Fibroblast of lung (primary cell): ENCODE data around the gene COL18A1. TPM values are rescaled to one million over a fixed set of nuclear protein-coding genes. Genes with fewer than 3 reads are reported as not detected.

ENCODE experiments used
- DNase-seq, 2 donors: peaks; one replicate each; pipeline versions ENCODE4 v3.0.0 to v3.0.0-alpha.2; 2010; ENCODE audit warnings: low read depth in 2 of 2
- H2AFZ ChIP-seq: 2 replicates; pipeline ENCODE4 v1.5.1; 2012; ENCODE audit warnings: low read length, control low read depth, inconsistent platforms
- H3K27ac ChIP-seq: 2 replicates; pipeline ENCODE4 v1.5.1; 2011; ENCODE audit warnings: low read length, control low read depth; ENCODE audit not compliant: insufficient read depth
- H3K27me3 ChIP-seq: 2 replicates; pipeline ENCODE4 v1.5.1; 2011; ENCODE audit warnings: mild to moderate bottlenecking, low read length; ENCODE audit not compliant: control insufficient read depth, insufficient read depth
- H3K36me3 ChIP-seq: 2 replicates; pipeline ENCODE4 v1.5.1; 2011; ENCODE audit warnings: low read length; ENCODE audit not compliant: control insufficient read depth, insufficient read depth
- H3K4me1 ChIP-seq: 2 replicates; pipeline ENCODE4 v1.5.1; 2011; ENCODE audit warnings: low read length; ENCODE audit not compliant: control insufficient read depth, insufficient read depth; ENCODE audit errors: extremely low read depth
- H3K4me2 ChIP-seq: 2 replicates; pipeline ENCODE4 v1.5.1; 2011; ENCODE audit warnings: low read length, control low read depth; ENCODE audit not compliant: insufficient read depth; ENCODE audit errors: extremely low read depth
- H3K4me3 ChIP-seq, 4 experiments: fragments of 200-600 bp in 1 of 4; sonication (generic) in 1 of 4; replicated peaks in 1 of 4; 2 replicates each; pipeline ENCODE4 v1.5.1; 2011 to 2016; ENCODE audit warnings: low read length in 4 of 4, low read depth in 3 of 4, mild to moderate bottlenecking in 3 of 4, control low read depth in 2 of 4, inconsistent platforms in 1 of 4, mixed read lengths in 1 of 4; ENCODE audit not compliant: insufficient read depth in 1 of 4; ENCODE audit errors: control extremely low read depth in 1 of 4
- H3K79me2 ChIP-seq: 2 replicates; pipeline ENCODE4 v1.5.1; 2012; ENCODE audit warnings: mild to moderate bottlenecking, low read length, inconsistent platforms; ENCODE audit not compliant: control insufficient read depth, insufficient read depth
- H3K9ac ChIP-seq: 2 replicates; pipeline ENCODE4 v1.5.1; 2011; ENCODE audit warnings: mild to moderate bottlenecking, low read length, control low read depth; ENCODE audit not compliant: insufficient read depth
- H3K9me3 ChIP-seq: 2 replicates; pipeline ENCODE4 v1.5.1; 2012; ENCODE audit warnings: low read depth, low read length; ENCODE audit not compliant: control insufficient read depth, insufficient read depth
- H4K20me1 ChIP-seq: 2 replicates; pipeline ENCODE4 v1.5.1; 2011; ENCODE audit warnings: low read length; ENCODE audit not compliant: control insufficient read depth, insufficient read depth; ENCODE audit errors: extremely low read depth
- CTCF ChIP-seq, 2 donors: IDR thresholded peaks in 1 of 2; conservative IDR thresholded peaks in 1 of 2; 1 replicate in 1 of 2; 2 replicates in 1 of 2; pipeline ENCODE4 v1.5.1; 2011 to 2012; ENCODE audit warnings: low read length in 2 of 2, control low read depth in 1 of 2, inconsistent platforms in 1 of 2, low read depth in 1 of 2, mild to moderate bottlenecking in 1 of 2
- EZH2 ChIP-seq: IDR thresholded peaks from 2 replicates; pipeline ENCODE4 v1.5.1; 2012; ENCODE audit warnings: low read length, control low read depth, mild to moderate bottlenecking; ENCODE audit errors: missing control alignments
- polyA plus RNA-seq, 2 donors: library from polyadenylated mRNA; depleted of rRNA in 1 of 2; stranded (reverse) in 1 of 2; unstranded in 1 of 2; fragments of >200 nt; gene quantifications; 2 replicates each; pipeline ENCODE4 v1.2.1, GENCODE V29; 2011 to 2012; ENCODE audit warnings: missing spikeins in 1 of 2
- total RNA-seq: library from RNA; depleted of rRNA; stranded (reverse); fragments of >200 nt; gene quantifications from 2 replicates; pipeline ENCODE4 v1.2.1, GENCODE V29; 2014

COL18A1 gene
- total and polyA plus RNA-seq, 2 donors (not counting 1 experiment from before 2014, with no cell fraction given) = 24.3 to 38.8 TPM

- no peaks in the 10 kb centered on the region for H3K79me2 ChIP-seq
These were observed 56.9 kb downstream of the COL18A1 start for GRCh38 chr21:45461806-45462341.

GRCh38 chr21:45463871-45464270 is 58.9 kb downstream of the COL18A1 start:
- H3K4me3 ChIP-seq = no peak overlapping the region
- no peaks in the 10 kb centered on the region for H4K20me1 ChIP-seq
- H2AFZ ChIP-seq = no peak overlapping the region
- peaks cover 3% of the 10 kb centered on the region for H3K4me1 ChIP-seq
- no peaks in the 10 kb centered on the region for H3K27me3 ChIP-seq
- no peak overlapping the region for H3K4me2 ChIP-seq
- H3K27ac ChIP-seq = no peak overlapping the region
- H3K9ac ChIP-seq = no peak overlapping the region
- H3K9me3 ChIP-seq = no peaks in the 10 kb centered on the region
- peaks cover 4% of the 10 kb centered on the region for H3K36me3 ChIP-seq
- DNase-seq = no peak
- no peaks in the 10 kb centered on the region for H3K79me2 ChIP-seq
- TF ChIP-seq CTCF (conservative IDR thresholded peaks at IDR 0.05 in 1 of 2, IDR thresholded peaks at IDR 0.05 in 1 of 2; ENCODE audit: low read depth in 1 of 2, low read length in 2 of 2) (no peak), EZH2 (no peak)

More at GRCh38 chr21:45461806-45462341, 56.9 kb downstream of the COL18A1 start:
- no peaks in the 10 kb centered on the region for H3K27me3 ChIP-seq
- no peak overlapping the region for H2AFZ ChIP-seq
- no peak for TF ChIP-seq EZH2
- no peak for TF ChIP-seq CTCF (conservative IDR thresholded peaks at IDR 0.05 in 1 of 2, IDR thresholded peaks at IDR 0.05 in 1 of 2; ENCODE audit: low read depth in 1 of 2, low read length in 2 of 2)
- H3K4me3 ChIP-seq = no peak overlapping the region
- H3K27ac ChIP-seq = no peak overlapping the region
- H3K9ac ChIP-seq = no peak overlapping the region
- no peaks in the 10 kb centered on the region for H4K20me1 ChIP-seq
- DNase-seq = no peak
- no peak overlapping the region for H3K4me2 ChIP-seq
- peaks cover 3% of the 10 kb centered on the region for H3K4me1 ChIP-seq
- H3K36me3 ChIP-seq = no peaks in the 10 kb centered on the region
- H3K9me3 ChIP-seq = no peaks in the 10 kb centered on the region

GRCh38 chr21:45464309-45464708 is 59.3 kb downstream of the COL18A1 start:
- Histone ChIP-seq H3K4me2 (no peak overlapping the region), H3K36me3 (peaks cover 4% of the 10 kb centered on the region), H4K20me1 (no peaks in the 10 kb centered on the region), H3K79me2 (no peaks in the 10 kb centered on the region), H3K27ac (no peak overlapping the region), H3K27me3 (no peaks in the 10 kb centered on the region), H3K9ac (no peak overlapping the region), H2AFZ (no peak overlapping the region), H3K4me1 (peaks cover 4% of the 10 kb centered on the region), H3K4me3 (no peak overlapping the region), H3K9me3 (no peaks in the 10 kb centered on the region)
- TF ChIP-seq CTCF (conservative IDR thresholded peaks at IDR 0.05 in 1 of 2, IDR thresholded peaks at IDR 0.05 in 1 of 2; ENCODE audit: low read depth in 1 of 2, low read length in 2 of 2) (no peak), EZH2 (no peak)
- DNase-seq = no peak
